ENCODE results near the gene DYDC2. TPM values are rescaled to one million over a fixed set of nuclear protein-coding genes. Genes with fewer than 3 reads are reported as not detected.

Gene DYDC2
- total RNA-seq = not detected in 2 replicates

GRCh38 chr10:80356563-80356988 lies at the start of gene DYDC2, which contains the start of gene DYDC1:
DYDC2 (plus strand) TSS chr10:80356781; CDS start chr10:80362444, 5,663 bp downstream.
DYDC1 (minus strand) TSS chr10:80356755; CDS start chr10:80352601, 4,154 bp downstream.

DNA sequence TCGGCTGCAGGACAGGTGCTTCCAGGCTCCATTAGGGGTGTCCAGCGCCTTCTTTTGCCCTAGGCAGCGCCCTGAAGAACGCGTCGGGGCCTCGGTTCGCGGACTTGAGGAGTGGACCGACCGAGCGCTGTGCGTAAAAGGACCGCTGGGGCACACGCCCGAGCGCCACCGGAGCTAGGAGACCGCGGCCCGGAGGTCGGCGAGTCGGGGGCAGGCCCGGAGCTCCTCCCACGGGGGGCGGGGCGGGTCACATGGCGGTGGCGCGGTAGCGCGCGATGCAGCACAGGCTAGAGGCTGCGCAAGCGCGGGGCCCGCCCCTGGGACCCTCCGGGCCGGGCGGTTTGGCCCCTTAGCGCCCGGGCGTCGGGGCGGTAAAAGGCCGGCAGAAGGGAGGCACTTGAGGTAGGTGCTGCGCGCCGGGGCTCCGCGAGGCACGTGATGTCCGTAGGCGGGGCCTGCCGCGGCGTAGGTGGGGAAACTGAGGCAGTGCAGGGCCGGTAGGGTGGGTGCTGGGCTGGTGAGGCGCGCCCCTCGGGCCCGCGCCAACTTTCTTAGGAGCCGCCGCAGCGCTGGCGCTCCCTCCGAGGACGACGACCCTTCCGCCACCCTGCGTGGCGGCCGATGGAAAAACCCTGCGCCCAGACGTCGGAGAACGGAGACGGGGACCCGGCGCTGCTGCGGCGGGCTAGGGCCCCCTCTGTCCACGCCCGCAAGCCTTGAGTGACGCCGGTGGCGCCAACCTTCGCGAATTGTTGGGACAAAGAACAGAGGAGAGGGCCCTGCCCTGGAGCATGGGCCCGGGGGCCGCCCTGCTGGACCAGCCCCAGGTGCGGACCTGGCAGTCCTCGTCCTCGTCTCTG lies 51.9 kb downstream of the DYDC2 start, which contains the start of gene PRXL2A:
Gene PRXL2A (plus strand): TSS at position 310 of the 860 bp plus-strand sequence. CDS start 11,917 bp downstream, outside the sequence.

Other genes with a start within 250 kb of the DYDC2 start
- 13.4 and 14.5 TPM in 2 replicates for gene PLAC9, start 224.1 kb upstream of the DYDC2 start, total RNA-seq
- gene ANXA11, start 151.2 kb upstream of the DYDC2 start, total RNA-seq = 109 and 153 TPM in 2 replicates
- not detected in 2 replicates for gene MAT1A, start 67.1 kb upstream of the DYDC2 start, total RNA-seq
- not detected in 2 replicates for gene DYDC1, start within 50 bp of the DYDC2 start, total RNA-seq
- 26.3 and 36.1 TPM in 2 replicates for gene PRXL2A, start 51.8 kb downstream of the DYDC2 start, total RNA-seq
- gene TSPAN14, start 97.5 kb downstream of the DYDC2 start, total RNA-seq = 24.6 and 59.3 TPM in 2 replicates
- 0.13 TPM in 1 of 2 replicates, not detected in the other for gene SH2D4B, start 181.1 kb downstream of the DYDC2 start, total RNA-seq